Osteoblast (primary cell): ENCODE results near the gene CLCA2. TPM values are rescaled to one million over a fixed set of nuclear protein-coding genes. Genes with fewer than 3 reads are reported as not detected.

Experiments
- DNase-seq: peaks from one replicate; pipeline ENCODE4 v3.0.0; 2011; ENCODE audit warnings: low spot score, mixed read lengths; ENCODE audit not compliant: insufficient read length; ENCODE audit errors: missing footprints
- H2AFZ ChIP-seq: 2 replicates; pipeline ENCODE4 v1.6.0; 2011; ENCODE audit warnings: mild to moderate bottlenecking, low read length
- H3K27ac ChIP-seq: 2 replicates; pipeline ENCODE4 v1.5.1; 2011; ENCODE audit warnings: mild to moderate bottlenecking, low read depth, low read length, moderate library complexity
- H3K27me3 ChIP-seq: 2 replicates; pipeline ENCODE4 v1.6.0; 2012; ENCODE audit warnings: mild to moderate bottlenecking, control low read depth, inconsistent platforms, low read length, moderate library complexity; ENCODE audit not compliant: insufficient read depth
- H3K36me3 ChIP-seq: 2 replicates; pipeline ENCODE4 v1.5.1; 2011; ENCODE audit warnings: mild to moderate bottlenecking, low read length, control low read depth, moderate library complexity; ENCODE audit not compliant: insufficient read depth
- H3K4me1 ChIP-seq: 2 replicates; pipeline ENCODE4 v1.5.1; 2011; ENCODE audit warnings: mild to moderate bottlenecking, low read length, control low read depth, moderate library complexity; ENCODE audit not compliant: insufficient read depth
- H3K4me2 ChIP-seq: 2 replicates; pipeline ENCODE4 v1.6.0; 2011; ENCODE audit warnings: mild to moderate bottlenecking, low read length; ENCODE audit not compliant: insufficient read depth
- H3K4me3 ChIP-seq: fragments of 200-600 bp; sonication (generic); 3 replicates; pipeline ENCODE4 v1.5.1; 2012; ENCODE audit warnings: mild to moderate bottlenecking, low read length, inconsistent platforms; ENCODE audit not compliant: insufficient read depth
- H3K79me2 ChIP-seq: 2 replicates; pipeline ENCODE4 v1.6.0; 2012; ENCODE audit warnings: mild to moderate bottlenecking, low read length, control low read depth, inconsistent platforms; ENCODE audit not compliant: insufficient read depth
- H3K9me3 ChIP-seq: 2 replicates; pipeline ENCODE4 v1.5.1; 2011; ENCODE audit warnings: low read depth, low read length, control low read depth
- H4K20me1 ChIP-seq: 2 replicates; pipeline ENCODE4 v1.6.0; 2012; ENCODE audit warnings: mild to moderate bottlenecking, low read length, control low read depth; ENCODE audit not compliant: insufficient read depth
- total RNA-seq: library from RNA; depleted of rRNA; stranded (reverse); fragments of >200 nt; gene quantifications from 2 replicates; pipeline ENCODE4 v1.2.3, GENCODE V29; 2012
- TF ChIP-seq, protein P1 (sequence below): IDR thresholded peaks from 2 replicates; pipeline ENCODE4 v1.5.1; 2011; ENCODE audit warnings: mild to moderate bottlenecking, low read depth, low read length, moderate library complexity; ENCODE audit errors: extremely low read depth

The CLCA2 gene, protein sequence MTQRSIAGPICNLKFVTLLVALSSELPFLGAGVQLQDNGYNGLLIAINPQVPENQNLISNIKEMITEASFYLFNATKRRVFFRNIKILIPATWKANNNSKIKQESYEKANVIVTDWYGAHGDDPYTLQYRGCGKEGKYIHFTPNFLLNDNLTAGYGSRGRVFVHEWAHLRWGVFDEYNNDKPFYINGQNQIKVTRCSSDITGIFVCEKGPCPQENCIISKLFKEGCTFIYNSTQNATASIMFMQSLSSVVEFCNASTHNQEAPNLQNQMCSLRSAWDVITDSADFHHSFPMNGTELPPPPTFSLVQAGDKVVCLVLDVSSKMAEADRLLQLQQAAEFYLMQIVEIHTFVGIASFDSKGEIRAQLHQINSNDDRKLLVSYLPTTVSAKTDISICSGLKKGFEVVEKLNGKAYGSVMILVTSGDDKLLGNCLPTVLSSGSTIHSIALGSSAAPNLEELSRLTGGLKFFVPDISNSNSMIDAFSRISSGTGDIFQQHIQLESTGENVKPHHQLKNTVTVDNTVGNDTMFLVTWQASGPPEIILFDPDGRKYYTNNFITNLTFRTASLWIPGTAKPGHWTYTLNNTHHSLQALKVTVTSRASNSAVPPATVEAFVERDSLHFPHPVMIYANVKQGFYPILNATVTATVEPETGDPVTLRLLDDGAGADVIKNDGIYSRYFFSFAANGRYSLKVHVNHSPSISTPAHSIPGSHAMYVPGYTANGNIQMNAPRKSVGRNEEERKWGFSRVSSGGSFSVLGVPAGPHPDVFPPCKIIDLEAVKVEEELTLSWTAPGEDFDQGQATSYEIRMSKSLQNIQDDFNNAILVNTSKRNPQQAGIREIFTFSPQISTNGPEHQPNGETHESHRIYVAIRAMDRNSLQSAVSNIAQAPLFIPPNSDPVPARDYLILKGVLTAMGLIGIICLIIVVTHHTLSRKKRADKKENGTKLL
- total RNA-seq, result 2.2 and 5.3 TPM in 2 replicates

DNA sequence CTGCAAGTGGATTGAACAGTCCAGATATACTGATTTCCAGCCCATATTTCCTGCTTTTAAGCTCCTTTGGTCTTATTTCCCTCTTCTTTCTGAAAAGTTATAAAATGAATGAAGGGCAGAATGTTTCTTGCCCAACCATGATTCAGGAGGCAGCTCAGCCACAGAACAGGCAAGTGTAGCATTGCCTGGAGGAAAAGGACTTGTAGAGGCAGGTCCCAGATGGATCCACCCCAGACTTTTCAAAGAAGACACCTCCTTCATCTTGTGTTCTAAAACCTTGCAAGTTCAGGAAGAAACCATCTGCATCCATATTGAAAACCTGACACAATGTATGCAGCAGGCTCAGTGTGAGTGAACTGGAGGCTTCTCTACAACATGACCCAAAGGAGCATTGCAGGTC, at the start of gene CLCA2:
TSS of gene CLCA2 (plus strand) at position 299 of the 400 bp plus-strand sequence. CDS start at position 376, 77 bp downstream.
- H3K36me3 ChIP-seq, result no peaks in the 10 kb centered on the region
- no peaks in the 10 kb centered on the region for H3K79me2 ChIP-seq
- H4K20me1 ChIP-seq, result no peaks in the 10 kb centered on the region
- no peaks in the 10 kb centered on the region for H3K27me3 ChIP-seq
- H3K4me3 ChIP-seq, result no peak within 1 kb of the TSS
- no peak within 1 kb of the TSS for H3K27ac ChIP-seq
- H2AFZ ChIP-seq, result no peak within 1 kb of the TSS
- H3K4me1 ChIP-seq, result peaks cover 11% of the 10 kb centered on the region
- DNase-seq, result no peak
- no peaks in the 10 kb centered on the region for H3K9me3 ChIP-seq
- TF ChIP-seq, protein P1, sequence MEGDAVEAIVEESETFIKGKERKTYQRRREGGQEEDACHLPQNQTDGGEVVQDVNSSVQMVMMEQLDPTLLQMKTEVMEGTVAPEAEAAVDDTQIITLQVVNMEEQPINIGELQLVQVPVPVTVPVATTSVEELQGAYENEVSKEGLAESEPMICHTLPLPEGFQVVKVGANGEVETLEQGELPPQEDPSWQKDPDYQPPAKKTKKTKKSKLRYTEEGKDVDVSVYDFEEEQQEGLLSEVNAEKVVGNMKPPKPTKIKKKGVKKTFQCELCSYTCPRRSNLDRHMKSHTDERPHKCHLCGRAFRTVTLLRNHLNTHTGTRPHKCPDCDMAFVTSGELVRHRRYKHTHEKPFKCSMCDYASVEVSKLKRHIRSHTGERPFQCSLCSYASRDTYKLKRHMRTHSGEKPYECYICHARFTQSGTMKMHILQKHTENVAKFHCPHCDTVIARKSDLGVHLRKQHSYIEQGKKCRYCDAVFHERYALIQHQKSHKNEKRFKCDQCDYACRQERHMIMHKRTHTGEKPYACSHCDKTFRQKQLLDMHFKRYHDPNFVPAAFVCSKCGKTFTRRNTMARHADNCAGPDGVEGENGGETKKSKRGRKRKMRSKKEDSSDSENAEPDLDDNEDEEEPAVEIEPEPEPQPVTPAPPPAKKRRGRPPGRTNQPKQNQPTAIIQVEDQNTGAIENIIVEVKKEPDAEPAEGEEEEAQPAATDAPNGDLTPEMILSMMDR, result no peak
- H3K4me2 ChIP-seq, result no peak within 1 kb of the TSS

DNA sequence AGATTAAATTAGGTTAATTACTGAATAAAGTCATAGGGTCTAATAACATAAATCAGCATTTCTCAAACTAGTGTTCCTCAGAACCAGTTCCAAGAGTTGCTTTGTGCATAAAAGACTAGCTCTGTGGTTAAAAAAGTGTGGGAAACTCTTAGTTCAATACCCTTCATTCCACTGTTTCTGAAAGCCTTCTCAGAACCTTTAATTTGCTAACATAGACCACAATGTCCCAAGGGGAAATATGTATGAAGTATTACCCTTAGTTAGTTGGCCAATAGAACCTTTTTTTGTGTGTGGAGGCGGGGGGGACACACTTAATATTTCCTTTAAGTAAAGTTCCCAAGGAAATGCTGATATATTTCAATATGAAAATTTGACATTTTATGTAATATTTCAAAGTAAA, 48.3 kb upstream of the CLCA2 start:
- H3K4me1 ChIP-seq, result no peaks in the 10 kb centered on the region
- no peak for DNase-seq
- H3K36me3 ChIP-seq, result peaks cover 33% of the 10 kb centered on the region
- no peaks in the 10 kb centered on the region for H3K9me3 ChIP-seq
- H4K20me1 ChIP-seq, result no peaks in the 10 kb centered on the region
- TF ChIP-seq, protein P1, result no peak
- H2AFZ ChIP-seq, result no peak overlapping the region
- H3K27ac ChIP-seq, result no peak overlapping the region
- H3K4me2 ChIP-seq, result no peak overlapping the region
- H3K4me3 ChIP-seq, result no peak overlapping the region
- no peaks in the 10 kb centered on the region for H3K79me2 ChIP-seq
- no peaks in the 10 kb centered on the region for H3K27me3 ChIP-seq

DNA sequence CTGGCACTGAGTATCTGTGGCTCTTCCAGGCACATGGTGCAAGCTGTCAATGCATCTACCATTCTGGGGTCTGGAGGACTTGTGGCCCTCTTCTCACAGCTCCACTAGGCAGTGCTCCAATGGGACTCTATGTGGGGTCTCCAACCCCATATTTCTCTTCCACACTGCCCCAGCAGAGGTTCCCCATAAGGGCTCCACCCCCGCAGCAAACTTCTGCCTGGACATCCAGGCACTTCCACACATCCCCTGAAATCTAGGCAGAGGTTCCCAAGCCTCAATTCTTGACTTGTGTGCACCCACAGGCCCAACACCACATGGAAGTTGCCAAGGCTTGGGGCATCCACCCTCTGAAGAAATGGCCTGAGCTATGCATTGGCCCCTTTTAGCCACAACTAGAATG, 46.6 kb upstream of the CLCA2 start:
- Histone ChIP-seq H3K9me3 (no peaks in the 10 kb centered on the region), H3K4me3 (no peak overlapping the region), H3K27ac (no peak overlapping the region), H2AFZ (no peak overlapping the region), H3K27me3 (no peaks in the 10 kb centered on the region), H3K4me2 (no peak overlapping the region), H3K4me1 (peaks cover 10% of the 10 kb centered on the region), H4K20me1 (no peaks in the 10 kb centered on the region), H3K79me2 (no peaks in the 10 kb centered on the region), H3K36me3 (peaks cover 33% of the 10 kb centered on the region)
- peak; percentile 15 for DNase-seq
- TF ChIP-seq, protein P1, result no peak

DNA sequence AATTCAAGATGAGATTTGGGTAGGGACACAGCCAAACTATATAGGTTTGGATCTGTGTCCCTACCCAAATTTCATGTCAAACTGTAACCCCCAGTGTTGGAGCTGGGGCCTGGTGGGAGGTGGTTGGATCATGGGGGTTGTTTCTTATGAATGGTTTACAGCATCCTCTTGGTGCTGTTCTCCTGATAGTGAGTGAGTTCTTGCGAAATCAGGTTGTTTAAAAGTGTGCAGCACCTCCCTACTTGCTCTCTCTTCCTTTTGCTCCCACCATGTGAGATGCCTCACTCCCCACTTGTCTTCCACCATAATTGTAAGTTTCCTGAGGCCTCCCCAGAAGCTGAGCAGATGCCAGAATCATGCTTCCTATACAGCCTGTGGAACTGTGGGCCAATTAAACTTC, 45.2 kb upstream of the CLCA2 start:
- H3K4me3 ChIP-seq, result no peak overlapping the region
- no peaks in the 10 kb centered on the region for H3K9me3 ChIP-seq
- peaks cover 14% of the 10 kb centered on the region for H3K4me1 ChIP-seq
- H4K20me1 ChIP-seq, result no peaks in the 10 kb centered on the region
- no peak for DNase-seq
- no peak overlapping the region for H3K27ac ChIP-seq
- no peak overlapping the region for H2AFZ ChIP-seq
- no peaks in the 10 kb centered on the region for H3K79me2 ChIP-seq
- no peaks in the 10 kb centered on the region for H3K27me3 ChIP-seq
- peaks cover 29% of the 10 kb centered on the region for H3K36me3 ChIP-seq
- no peak overlapping the region for H3K4me2 ChIP-seq
- TF ChIP-seq, protein P1, result no peak
